K562 (cell line): ENCODE results near the gene H2BK1. TPM values are rescaled to one million over a fixed set of nuclear protein-coding genes. Genes with fewer than 3 reads are reported as not detected.
A peak's percentile ranks its signal among the peaks of the same experiment; 100 is the strongest.

Experiments used
- ARID2 ChIP-seq: fragments of 450-650 bp; IDR thresholded peaks from 2 replicates; pipeline ENCODE4 v1.6.1; 2017; ENCODE audit warnings: antibody characterized with exemption, mild to moderate bottlenecking
- ATF1 ChIP-seq, 2 experiments: fragments of 450-650 bp in 1 of 2; IDR thresholded peaks; 2 replicates each; pipeline ENCODE4 v1.6.1; 2016; ENCODE audit warnings: missing compliant biosample characterization in 1 of 2, missing genetic modification characterization in 1 of 2
- E2F5 ChIP-seq: sonication (generic); formaldehyde crosslinking; IDR thresholded peaks from 2 replicates; pipeline ENCODE4 v1.8.0; 2022; ENCODE audit warnings: mild to moderate bottlenecking, missing genetic modification reagents
- ETV6 ChIP-seq, 3 experiments: fragments of 150-350 bp in 1 of 3; sonication (generic) in 1 of 3; formaldehyde crosslinking in 1 of 3; IDR thresholded peaks; 2 replicates each; pipeline versions ENCODE4 v1.6.1 to v1.8.0; 2014 to 2022; ENCODE audit warnings: borderline replicate concordance in 2 of 3, low read depth in 2 of 3, antibody characterized with exemption in 1 of 3, low read length in 1 of 3, mild to moderate bottlenecking in 1 of 3, missing genetic modification reagents in 1 of 3
- HOMEZ ChIP-seq: fragments of 250-450 bp; sonication (Bioruptor Pico); IDR thresholded peaks from 2 replicates; pipeline ENCODE4 v1.4.0; 2020; ENCODE audit warnings: mild to moderate bottlenecking, moderate library complexity
- MAFG ChIP-seq: fragments of 450-650 bp; conservative IDR thresholded peaks from 2 replicates; pipeline ENCODE4 v1.6.1; 2016; ENCODE audit warnings: missing genetic modification characterization, missing compliant biosample characterization
- MBD1 ChIP-seq: fragments of 250-450 bp; sonication (Bioruptor Pico); IDR thresholded peaks from 2 replicates; pipeline ENCODE4 v1.8.0; 2022; ENCODE audit warnings: inconsistent platforms
- MTA3 ChIP-seq: fragments of 450-650 bp; formaldehyde crosslinking; IDR thresholded peaks from 2 replicates; pipeline ENCODE4 v1.6.1; 2017; ENCODE audit warnings: mild to moderate bottlenecking, borderline replicate concordance
- MYC ChIP-seq, 2 experiments: fragments of 250-450 bp in 1 of 2; sonication (Bioruptor Pico) in 1 of 2; IDR thresholded peaks; 2 replicates each; pipeline versions ENCODE4 v1.5.1 to v1.6.1; 2012 to 2021; ENCODE audit warnings: low read depth in 2 of 2, borderline replicate concordance in 1 of 2, improper control_type of control experiment in 1 of 2, low read length in 1 of 2, mild to moderate bottlenecking in 1 of 2, moderate library complexity in 1 of 2
- NEUROD1 ChIP-seq: fragments of 150-350 bp; IDR thresholded peaks from 2 replicates; pipeline ENCODE4 v1.6.1; 2014; ENCODE audit warnings: borderline replicate concordance, low read length, low read depth; ENCODE audit not compliant: partially characterized antibody
- NR4A1 ChIP-seq, 2 experiments: fragments of 250-450 bp in 1 of 2; fragments of 450-650 bp in 1 of 2; sonication (Bioruptor Pico) in 1 of 2; IDR thresholded peaks; 2 replicates each; pipeline versions ENCODE4 v1.4.0 to v1.6.1; 2016 to 2020; ENCODE audit warnings: mild to moderate bottlenecking in 2 of 2, missing compliant biosample characterization in 1 of 2, missing genetic modification characterization in 1 of 2, moderate library complexity in 1 of 2
- SMAD4 ChIP-seq: fragments of 250-450 bp; sonication (Bioruptor Pico); conservative IDR thresholded peaks from 2 replicates; pipeline ENCODE4 v1.8.0; 2021; ENCODE audit warnings: inconsistent platforms, mild to moderate bottlenecking, moderate library complexity
- SPI1 ChIP-seq: IDR thresholded peaks from 2 replicates; pipeline ENCODE4 v1.6.1; 2011; ENCODE audit warnings: low read depth, low read length, control low read depth, borderline replicate concordance
- SRF ChIP-seq, 2 experiments: fragments of 250-450, 450-650 bp in 1 of 2; sonication (Bioruptor Pico) in 1 of 2; sonication (generic) in 1 of 2; formaldehyde crosslinking; IDR thresholded peaks; 2 replicates each; pipeline versions ENCODE4 v1.5.0 to v1.5.1; 2020 to 2022; ENCODE audit warnings: mild to moderate bottlenecking in 1 of 2, missing genetic modification reagents in 1 of 2
- TFAM ChIP-seq: fragments of 250-450 bp; sonication (Bioruptor Pico); conservative IDR thresholded peaks from 2 replicates; pipeline ENCODE4 v1.5.0; 2021; ENCODE audit warnings: mild to moderate bottlenecking, moderate library complexity
- ZNF175 ChIP-seq: fragments of 200-800 bp; sonication (Bioruptor generic); IDR thresholded peaks from 2 replicates; pipeline ENCODE4 v1.6.1; 2016; ENCODE audit warnings: low read depth, mild to moderate bottlenecking, missing genetic modification characterization, missing compliant biosample characterization
- ZNF263 ChIP-seq: sonication (generic); formaldehyde crosslinking; IDR thresholded peaks from 2 replicates; pipeline ENCODE4 v1.8.0; 2022; ENCODE audit warnings: mild to moderate bottlenecking, missing genetic modification reagents, borderline replicate concordance
- polyA plus RNA-seq, 8 experiments: library from polyadenylated mRNA; depleted of rRNA in 4 of 8; stranded (reverse) in 5 of 8; unstranded in 3 of 8; fragments of >200 nt; fragmentation: Nextera tagmentation in 2 of 8; fragmentation: Illumina TruSeq in 1 of 8; extraction: Ambion mirVana in 2 of 8; extraction: Trizol in 1 of 8; gene quantifications; 2 replicates each; pipeline versions ENCODE4 v1.2.1 to v1.2.3, GENCODE V29; 2011 to 2014; ENCODE audit warnings: inconsistent platforms in 1 of 8, missing spikeins in 1 of 8
- total RNA-seq, 7 experiments: library from RNA; depleted of rRNA in 6 of 7; stranded (reverse); fragments of >200 nt in 6 of 7; fragmentation: Illumina TruSeq in 2 of 7; extraction: Trizol in 2 of 7; gene quantifications; 2 replicates each; pipeline versions ENCODE4 v1.2.1 to v1.2.3, GENCODE V29; 2011 to 2021; ENCODE audit warnings: low replicate concordance in 1 of 7
- TF ChIP-seq, protein P1 (sequence below): sonication (generic); formaldehyde crosslinking; IDR thresholded peaks from 2 replicates; pipeline ENCODE4 v1.8.1; 2023; ENCODE audit warnings: mild to moderate bottlenecking, missing genetic modification reagents

The H2BK1 gene
- total and polyA plus RNA-seq, 9 of the 15 experiments (the other 6 are each of a cell fraction or from before 2014, with no cell fraction given) = not detected

- no peak for TF ChIP-seq TFAM (CRISPR knock-in tag)
- peak; percentile 67 for TF ChIP-seq MYC (IDR thresholded peaks at IDR 0.05; ENCODE audit: low read depth, low read length)
- no peak for TF ChIP-seq MYC (CRISPR knock-in tag; IDR thresholded peaks at IDR 0.05; ENCODE audit: borderline replicate concordance, low read depth)
- TF ChIP-seq E2F5 (CRISPR knock-in tag) = peak; percentile 67; the same call in 1 of the 2 replicates
- no peak for TF ChIP-seq ZNF175
- no peak for TF ChIP-seq HOMEZ (CRISPR knock-in tag)
- peak; percentile 99 for TF ChIP-seq MBD1
- peak; percentile 99 for TF ChIP-seq ARID2
- TF ChIP-seq SRF (CRISPR knock-in tag; IDR thresholded peaks at IDR 0.05) = peak in 1 of 2 experiments; percentile 55; a peak in 1 of 4 replicates
- peak; percentile 66 for TF ChIP-seq NEUROD1
- TF ChIP-seq SPI1 = no peak
- peak; percentile 60; the same call in 1 of the 2 replicates for TF ChIP-seq ATF1 (CRISPR knock-in tag; IDR thresholded peaks at IDR 0.05)
- peak; percentile 82 for TF ChIP-seq ATF1 (tag; IDR thresholded peaks at IDR 0.05)
- peak; percentile 64 for TF ChIP-seq SMAD4 (CRISPR knock-in tag)
- TF ChIP-seq MTA3 = peak; percentile 69; the same call in 1 of the 2 replicates
- peak in 1 of 2 experiments; percentile 53; a peak in 1 of 4 replicates for TF ChIP-seq ETV6 (IDR thresholded peaks at IDR 0.05; ENCODE audit: borderline replicate concordance in 1 of 2, low read depth in 2 of 2, low read length in 1 of 2)
- TF ChIP-seq ETV6 (CRISPR knock-in tag; IDR thresholded peaks at IDR 0.05; ENCODE audit: borderline replicate concordance) = no peak
- TF ChIP-seq ZNF263 (CRISPR knock-in tag) = peak; percentile 54; the same call in 1 of the 2 replicates
- TF ChIP-seq, protein P1, sequence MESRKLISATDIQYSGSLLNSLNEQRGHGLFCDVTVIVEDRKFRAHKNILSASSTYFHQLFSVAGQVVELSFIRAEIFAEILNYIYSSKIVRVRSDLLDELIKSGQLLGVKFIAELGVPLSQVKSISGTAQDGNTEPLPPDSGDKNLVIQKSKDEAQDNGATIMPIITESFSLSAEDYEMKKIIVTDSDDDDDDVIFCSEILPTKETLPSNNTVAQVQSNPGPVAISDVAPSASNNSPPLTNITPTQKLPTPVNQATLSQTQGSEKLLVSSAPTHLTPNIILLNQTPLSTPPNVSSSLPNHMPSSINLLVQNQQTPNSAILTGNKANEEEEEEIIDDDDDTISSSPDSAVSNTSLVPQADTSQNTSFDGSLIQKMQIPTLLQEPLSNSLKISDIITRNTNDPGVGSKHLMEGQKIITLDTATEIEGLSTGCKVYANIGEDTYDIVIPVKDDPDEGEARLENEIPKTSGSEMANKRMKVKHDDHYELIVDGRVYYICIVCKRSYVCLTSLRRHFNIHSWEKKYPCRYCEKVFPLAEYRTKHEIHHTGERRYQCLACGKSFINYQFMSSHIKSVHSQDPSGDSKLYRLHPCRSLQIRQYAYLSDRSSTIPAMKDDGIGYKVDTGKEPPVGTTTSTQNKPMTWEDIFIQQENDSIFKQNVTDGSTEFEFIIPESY (CRISPR knock-in tag) = peak; percentile 95
- TF ChIP-seq NR4A1 (CRISPR knock-in tag; IDR thresholded peaks at IDR 0.05) = no peak
- no peak for TF ChIP-seq NR4A1 (tag; IDR thresholded peaks at IDR 0.05)
- no peak for TF ChIP-seq MAFG (tag)
Observed at GRCh38 chr7:151172273-151173141, 37.8 kb downstream of the H2BK1 start (continued).
